K562 (cell line): ENCODE results near the gene AGPAT3. TPM values are rescaled to one million over a fixed set of nuclear protein-coding genes. Genes with fewer than 3 reads are reported as not detected.
A peak's percentile ranks its signal among the peaks of the same experiment; 100 is the strongest.

Experiments used
- ARID3B ChIP-seq: fragments of 250-450 bp; sonication (Bioruptor Pico); IDR thresholded peaks from 2 replicates; pipeline ENCODE4 v1.4.0; 2020; ENCODE audit warnings: borderline replicate concordance
- BCLAF1 ChIP-seq, 2 experiments: fragments of 450-650 bp in 1 of 2; IDR thresholded peaks; 2 replicates each; pipeline ENCODE4 v1.6.1; 2011 to 2017; ENCODE audit warnings: low read depth in 2 of 2, antibody characterized with exemption in 1 of 2, borderline replicate concordance in 1 of 2, low read length in 1 of 2, mild to moderate bottlenecking in 1 of 2, mixed read lengths in 1 of 2; ENCODE audit not compliant: control insufficient read depth in 1 of 2
- CCNT2 ChIP-seq: IDR thresholded peaks from 2 replicates; pipeline ENCODE4 v1.6.1; 2011; ENCODE audit warnings: borderline replicate concordance, low read depth, mild to moderate bottlenecking, moderate library complexity, mixed read lengths, low read length; ENCODE audit not compliant: insufficient read length; ENCODE audit errors: extremely low read depth
- FUS ChIP-seq: fragments of 200-400 bp; formaldehyde crosslinking; optimal IDR thresholded peaks from 2 replicates; pipeline ENCODE3; 2017; ENCODE audit warnings: low read depth, low read length
- HDAC1 ChIP-seq, 2 experiments: fragments of 450-650 bp; IDR thresholded peaks; 2 replicates each; pipeline ENCODE4 v1.6.1; 2016 to 2017; ENCODE audit warnings: inconsistent platforms in 1 of 2, mild to moderate bottlenecking in 1 of 2, moderate library complexity in 1 of 2
- MXD1 ChIP-seq: fragments of 250-450 bp; sonication (Bioruptor Pico); IDR thresholded peaks from 2 replicates; pipeline ENCODE4 v1.8.0; 2021; ENCODE audit warnings: borderline replicate concordance, mild to moderate bottlenecking, moderate library complexity; ENCODE audit not compliant: poor library complexity, severe bottlenecking
- POLR2A ChIP-seq: fragments of 450-650 bp; conservative IDR thresholded peaks from 2 replicates; pipeline ENCODE4 v1.6.1; 2016
- ZBED1 ChIP-seq: IDR thresholded peaks from 2 replicates; pipeline ENCODE4 v1.6.1; 2014
- ZFP30 ChIP-seq: fragments of 250-450 bp; sonication (Bioruptor Pico); IDR thresholded peaks from 2 replicates; pipeline ENCODE4 v1.8.0; 2022; ENCODE audit warnings: moderate library complexity, mild to moderate bottlenecking, inconsistent platforms, borderline replicate concordance
- ZNF23 ChIP-seq: fragments of 250-450 bp; sonication (Bioruptor Pico); IDR thresholded peaks from 2 replicates; pipeline ENCODE4 v1.4.0; 2020; ENCODE audit warnings: mild to moderate bottlenecking
- ZNF431 ChIP-seq: sonication (generic); formaldehyde crosslinking; IDR thresholded peaks from 2 replicates; pipeline ENCODE4 v1.8.0; 2022; ENCODE audit warnings: mild to moderate bottlenecking, missing genetic modification reagents
- ZNF609 ChIP-seq: sonication (generic); formaldehyde crosslinking; IDR thresholded peaks from 2 replicates; pipeline ENCODE4 v1.8.1; 2023; ENCODE audit warnings: missing genetic modification reagents, mild to moderate bottlenecking, borderline replicate concordance
- polyA plus RNA-seq, 8 experiments: library from polyadenylated mRNA; depleted of rRNA in 4 of 8; stranded (reverse) in 5 of 8; unstranded in 3 of 8; fragments of >200 nt; fragmentation: Nextera tagmentation in 2 of 8; fragmentation: Illumina TruSeq in 1 of 8; extraction: Ambion mirVana in 2 of 8; extraction: Trizol in 1 of 8; gene quantifications; 2 replicates each; pipeline versions ENCODE4 v1.2.1 to v1.2.3, GENCODE V29; 2011 to 2014; ENCODE audit warnings: inconsistent platforms in 1 of 8, missing spikeins in 1 of 8
- total RNA-seq, 7 experiments: library from RNA; depleted of rRNA in 6 of 7; stranded (reverse); fragments of >200 nt in 6 of 7; fragmentation: Illumina TruSeq in 2 of 7; extraction: Trizol in 2 of 7; gene quantifications; 2 replicates each; pipeline versions ENCODE4 v1.2.1 to v1.2.3, GENCODE V29; 2011 to 2021; ENCODE audit warnings: low replicate concordance in 1 of 7
- TF ChIP-seq, protein P1 (sequence below): sonication (generic); formaldehyde crosslinking; IDR thresholded peaks from 2 replicates; pipeline ENCODE4 v1.8.0; 2022; ENCODE audit warnings: missing genetic modification reagents, mild to moderate bottlenecking, borderline replicate concordance

AGPAT3 gene
- total and polyA plus RNA-seq, 9 of the 15 experiments (the other 6 are each of a cell fraction or from before 2014, with no cell fraction given), result 1.5 to 88.4 (median 35.7) TPM

GRCh38 chr21:43864313-43864961 is 586 bp upstream of the AGPAT3 start (continued):
- TF ChIP-seq BCLAF1 (IDR thresholded peaks at IDR 0.05; ENCODE audit: borderline replicate concordance in 1 of 2, control insufficient read depth in 1 of 2, low read depth in 2 of 2, low read length in 1 of 2), result no peak
- TF ChIP-seq MXD1, result no peak
- TF ChIP-seq ZNF609 (CRISPR knock-in tag), result no peak
- TF ChIP-seq ARID3B (CRISPR knock-in tag), result no peak
- no peak for TF ChIP-seq ZFP30
- TF ChIP-seq HDAC1 (IDR thresholded peaks at IDR 0.05), result peak in 1 of 2 experiments; percentile 62; a peak in 1 of 4 replicates
- TF ChIP-seq ZNF23 (CRISPR knock-in tag), result no peak
- no peak for TF ChIP-seq FUS
- peak; percentile 82 for TF ChIP-seq CCNT2
- TF ChIP-seq, protein P1, sequence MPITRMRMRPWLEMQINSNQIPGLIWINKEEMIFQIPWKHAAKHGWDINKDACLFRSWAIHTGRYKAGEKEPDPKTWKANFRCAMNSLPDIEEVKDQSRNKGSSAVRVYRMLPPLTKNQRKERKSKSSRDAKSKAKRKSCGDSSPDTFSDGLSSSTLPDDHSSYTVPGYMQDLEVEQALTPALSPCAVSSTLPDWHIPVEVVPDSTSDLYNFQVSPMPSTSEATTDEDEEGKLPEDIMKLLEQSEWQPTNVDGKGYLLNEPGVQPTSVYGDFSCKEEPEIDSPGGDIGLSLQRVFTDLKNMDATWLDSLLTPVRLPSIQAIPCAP (CRISPR knock-in tag), result no peak
- peak; percentile 60; the same call in 1 of the 2 replicates for TF ChIP-seq POLR2A
- TF ChIP-seq ZBED1, result no peak
- TF ChIP-seq ZNF431 (CRISPR knock-in tag), result no peak
